ENCODE results near the gene ANXA1.

Gene ANXA1

DNA sequence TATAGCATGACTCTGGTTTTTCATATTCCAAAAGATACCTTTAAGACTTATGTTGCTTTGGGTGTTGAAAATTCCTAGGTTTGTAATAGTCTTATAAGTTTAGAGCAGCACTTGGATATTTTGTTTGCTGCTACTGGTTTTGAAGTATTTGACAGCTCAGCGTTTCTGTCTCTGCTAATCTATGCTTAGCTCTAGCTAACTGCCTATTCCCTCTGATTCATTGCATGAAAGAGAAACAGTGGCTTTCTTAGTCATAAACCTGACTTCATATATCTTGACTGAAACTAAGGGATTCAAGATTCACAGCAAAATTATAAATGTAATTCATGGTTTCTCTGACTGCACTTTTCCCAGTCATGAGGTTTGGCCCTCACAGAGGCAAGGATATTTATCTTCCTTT, 35.6 kb upstream of the ANXA1 start:
- H3K27ac ChIP-seq = no peak overlapping the region
- TF ChIP-seq, protein P1, sequence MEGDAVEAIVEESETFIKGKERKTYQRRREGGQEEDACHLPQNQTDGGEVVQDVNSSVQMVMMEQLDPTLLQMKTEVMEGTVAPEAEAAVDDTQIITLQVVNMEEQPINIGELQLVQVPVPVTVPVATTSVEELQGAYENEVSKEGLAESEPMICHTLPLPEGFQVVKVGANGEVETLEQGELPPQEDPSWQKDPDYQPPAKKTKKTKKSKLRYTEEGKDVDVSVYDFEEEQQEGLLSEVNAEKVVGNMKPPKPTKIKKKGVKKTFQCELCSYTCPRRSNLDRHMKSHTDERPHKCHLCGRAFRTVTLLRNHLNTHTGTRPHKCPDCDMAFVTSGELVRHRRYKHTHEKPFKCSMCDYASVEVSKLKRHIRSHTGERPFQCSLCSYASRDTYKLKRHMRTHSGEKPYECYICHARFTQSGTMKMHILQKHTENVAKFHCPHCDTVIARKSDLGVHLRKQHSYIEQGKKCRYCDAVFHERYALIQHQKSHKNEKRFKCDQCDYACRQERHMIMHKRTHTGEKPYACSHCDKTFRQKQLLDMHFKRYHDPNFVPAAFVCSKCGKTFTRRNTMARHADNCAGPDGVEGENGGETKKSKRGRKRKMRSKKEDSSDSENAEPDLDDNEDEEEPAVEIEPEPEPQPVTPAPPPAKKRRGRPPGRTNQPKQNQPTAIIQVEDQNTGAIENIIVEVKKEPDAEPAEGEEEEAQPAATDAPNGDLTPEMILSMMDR (IDR thresholded peaks at IDR 0.05) = no peak
- no peak for TF ChIP-seq ZFX (IDR thresholded peaks at IDR 0.05; ENCODE audit: borderline replicate concordance)

GRCh38 chr9:73116880-73117279, 34.8 kb upstream of the ANXA1 start:
- TF ChIP-seq, protein P1 (IDR thresholded peaks at IDR 0.05) = no peak
- no peak for TF ChIP-seq ZFX (IDR thresholded peaks at IDR 0.05; ENCODE audit: borderline replicate concordance)
- no peak overlapping the region for H3K27ac ChIP-seq

DNA sequence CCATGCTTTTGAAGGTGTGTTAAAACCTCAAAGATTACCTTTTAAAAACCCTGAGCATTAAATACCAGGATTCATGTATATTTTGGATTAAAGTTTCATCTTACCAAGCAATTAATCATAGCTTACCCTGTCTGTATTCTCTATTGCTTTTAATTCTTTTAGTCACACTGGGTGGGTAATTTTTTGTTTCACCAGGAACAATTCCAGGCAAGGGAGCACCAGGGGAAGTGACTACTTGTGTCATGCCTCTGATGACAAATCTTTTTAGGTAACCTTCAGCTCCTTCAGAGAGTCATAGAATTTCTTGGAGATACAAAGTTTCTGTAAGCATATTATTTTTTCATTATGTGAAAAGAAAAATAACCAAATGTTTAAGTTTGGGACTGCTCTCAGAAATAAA, 33.4 kb upstream of the ANXA1 start:
- TF ChIP-seq, protein P1 (IDR thresholded peaks at IDR 0.05) = no peak
- TF ChIP-seq ZFX (IDR thresholded peaks at IDR 0.05; ENCODE audit: borderline replicate concordance) = no peak
- H3K27ac ChIP-seq = no peak overlapping the region

DNA sequence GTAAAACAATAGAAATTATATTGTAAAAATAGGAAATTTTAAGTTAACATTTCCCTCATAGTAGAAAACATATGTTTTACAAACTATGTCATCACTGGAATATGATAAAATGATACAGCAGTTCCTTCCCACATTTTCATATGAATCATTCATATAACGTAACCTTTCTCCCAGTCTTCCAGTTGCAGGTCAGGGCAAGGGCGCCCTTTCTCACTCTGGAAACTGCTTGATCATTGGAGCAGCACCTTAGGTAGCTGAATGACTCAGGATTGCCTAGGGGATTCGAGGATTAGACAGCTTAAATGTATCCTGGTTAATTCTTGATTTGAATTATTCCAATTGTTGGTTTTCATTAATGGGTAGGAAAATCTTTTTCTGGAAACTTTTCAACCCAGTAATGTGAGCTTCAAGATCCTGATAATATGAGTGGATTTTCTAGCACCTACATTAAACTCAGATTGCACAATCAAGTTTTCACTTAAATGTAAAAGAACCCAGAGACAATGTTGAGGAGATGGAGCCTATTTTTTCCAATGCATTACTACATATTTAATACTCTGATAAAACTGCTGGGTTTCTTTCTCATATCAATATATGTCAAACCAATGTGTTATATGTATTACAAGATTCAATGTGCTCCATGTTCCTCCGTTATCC, 32.6 kb upstream of the ANXA1 start:
- TF ChIP-seq, protein P1 (IDR thresholded peaks at IDR 0.05) = no peak
- no peak for TF ChIP-seq ZFX (IDR thresholded peaks at IDR 0.05; ENCODE audit: borderline replicate concordance)
- no peak overlapping the region for H3K27ac ChIP-seq

- H3K27ac ChIP-seq = no peak overlapping the region
- TF ChIP-seq, protein P1 (IDR thresholded peaks at IDR 0.05) = no peak
- TF ChIP-seq ZFX (IDR thresholded peaks at IDR 0.05; ENCODE audit: borderline replicate concordance) = no peak
These were observed 30.2 kb upstream of the ANXA1 start for GRCh38 chr9:73121375-73121935.

DNA sequence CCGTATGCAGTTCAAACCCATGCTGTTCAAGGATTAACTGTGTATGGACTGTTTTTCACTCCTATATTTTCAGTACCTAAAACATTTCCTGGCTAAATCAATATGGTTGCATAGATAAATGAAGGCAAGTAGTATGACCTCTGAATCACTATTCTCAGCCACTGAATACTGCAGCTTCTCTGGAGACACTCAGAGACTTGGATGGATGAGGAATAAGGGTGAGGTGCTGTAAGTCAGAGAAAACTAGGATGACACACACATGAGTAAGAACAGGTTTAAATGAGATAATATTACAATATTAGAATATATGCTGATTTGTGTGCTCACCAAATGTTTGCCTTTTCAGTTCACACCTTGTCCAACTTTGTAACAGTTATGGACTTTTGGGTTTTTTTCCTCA, 26.0 kb upstream of the ANXA1 start:
- H3K27ac ChIP-seq = no peak overlapping the region
- no peak for TF ChIP-seq ZFX (IDR thresholded peaks at IDR 0.05; ENCODE audit: borderline replicate concordance)
- TF ChIP-seq, protein P1 (IDR thresholded peaks at IDR 0.05) = no peak

- TF ChIP-seq ZFX (IDR thresholded peaks at IDR 0.05; ENCODE audit: borderline replicate concordance) = no peak
- TF ChIP-seq, protein P1 (IDR thresholded peaks at IDR 0.05) = no peak
- no peak overlapping the region for H3K27ac ChIP-seq
These were observed 21.6 kb upstream of the ANXA1 start for GRCh38 chr9:73129941-73130685.
